Measurements from ENCODE around the gene RASSF3. TPM values are rescaled to one million over a fixed set of nuclear protein-coding genes. Genes with fewer than 3 reads are reported as not detected.

RASSF3 gene, protein sequence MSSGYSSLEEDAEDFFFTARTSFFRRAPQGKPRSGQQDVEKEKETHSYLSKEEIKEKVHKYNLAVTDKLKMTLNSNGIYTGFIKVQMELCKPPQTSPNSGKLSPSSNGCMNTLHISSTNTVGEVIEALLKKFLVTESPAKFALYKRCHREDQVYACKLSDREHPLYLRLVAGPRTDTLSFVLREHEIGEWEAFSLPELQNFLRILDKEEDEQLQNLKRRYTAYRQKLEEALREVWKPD
- 10 to 100 TPM; 23.4 to 28.4 (median 24.6) TPM for total RNA-seq

DNA sequence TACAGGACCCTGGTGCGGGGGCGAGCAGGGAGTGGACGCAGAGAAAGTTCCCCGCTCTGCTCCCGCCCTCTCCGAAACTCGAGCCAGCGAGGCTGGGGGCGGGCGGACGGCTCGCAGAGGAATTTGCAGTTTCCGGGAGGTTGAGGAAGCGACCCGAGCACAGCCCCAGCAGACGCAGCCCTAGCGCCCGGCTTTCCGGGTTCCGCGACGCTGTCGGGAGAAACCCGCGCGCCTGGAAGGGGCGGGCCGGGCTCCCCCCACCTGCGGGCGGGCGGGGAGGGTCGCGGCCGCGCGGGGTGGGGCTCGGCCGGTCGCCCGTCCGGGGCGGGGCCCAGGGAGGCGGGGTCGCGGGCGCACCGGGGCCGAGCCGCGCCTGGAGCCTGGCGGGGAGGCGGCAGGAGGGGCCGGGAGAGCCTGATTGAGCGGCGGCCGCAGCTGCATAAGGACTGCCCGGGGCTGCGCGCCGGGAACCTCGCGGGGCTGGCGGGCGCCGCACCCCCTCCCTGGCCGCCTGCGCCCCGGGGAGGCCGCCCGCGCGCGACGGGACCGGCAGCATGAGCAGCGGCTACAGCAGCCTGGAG is at the start of gene RASSF3:
Gene RASSF3 (plus strand): TSS at position 417 of the 581 bp plus-strand sequence. CDS start 138 bp downstream, at position 555.
- H3K36me3 ChIP-seq, result no peaks in the 10 kb centered on the region
- peak in 1 of 2 donors; percentile 47 for DNase-seq (ENCODE audit: low spot score in 2 of 2)
- intact Hi-C loops (cut with DNase I; ENCODE audit: low total_unique reads), result loop anchor here (10.0 kb wide), 1 partner anchor 55 kb away; no protein-coding TSS in a partner anchor
- H3K4me1 ChIP-seq, result no peaks in the 10 kb centered on the region
- peak within 1 kb of the TSS; percentile 89 to 94 for H3K27ac ChIP-seq
- H3K4me3 ChIP-seq, result peak within 1 kb of the TSS; percentile 90 to 97 (median 91)
- TF ChIP-seq POLR2AphosphoS5 (IDR thresholded peaks at IDR 0.05) (peak in 2 of 3 donors; percentile 17 to 38), POLR2A (IDR thresholded peaks at IDR 0.05) (no peak)
- H3K9me3 ChIP-seq, result no peaks in the 10 kb centered on the region
- H3K27me3 ChIP-seq, result no peaks in the 10 kb centered on the region

DNA sequence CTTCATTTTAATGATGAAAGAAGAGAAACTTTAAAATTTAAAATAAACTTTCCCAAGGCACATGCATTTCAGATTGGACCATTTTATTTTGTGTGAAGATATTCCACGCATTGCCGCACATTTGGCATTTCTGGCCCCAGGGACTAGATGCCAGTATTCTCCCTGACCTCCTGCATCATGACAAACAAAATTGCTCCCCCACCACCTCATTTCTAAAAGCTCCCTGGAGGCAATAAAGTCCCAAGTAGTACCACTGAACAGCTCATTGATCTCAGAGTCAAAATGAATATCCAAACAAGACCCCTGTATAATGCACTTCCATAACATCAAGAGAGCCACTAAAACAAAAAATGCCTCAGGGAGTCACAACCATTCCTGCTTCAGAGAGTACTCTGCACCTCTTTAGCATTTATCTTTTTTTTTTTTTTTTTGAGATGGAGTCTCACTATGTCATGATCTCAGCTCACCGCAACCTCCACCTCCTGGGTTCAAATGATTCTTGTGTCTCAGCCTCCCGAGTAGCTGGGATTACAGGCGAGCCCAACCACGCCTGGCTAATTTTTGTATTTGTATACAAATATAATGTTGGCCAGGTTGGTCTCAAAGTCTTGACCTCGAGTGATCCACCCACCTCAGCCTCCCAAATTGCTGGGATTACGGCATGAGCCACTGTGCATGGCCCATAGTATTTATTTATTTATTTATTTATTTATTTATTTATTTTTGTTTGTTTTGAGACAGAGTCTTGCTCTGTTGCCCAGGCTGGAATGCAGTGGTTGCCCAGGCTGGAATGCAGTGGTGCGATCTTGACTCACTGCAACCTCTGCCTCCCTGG is 48.8 kb upstream of the RASSF3 start:
- intact Hi-C loops (cut with DNase I; ENCODE audit: low total_unique reads), result no loop called here
- TF ChIP-seq POLR2AphosphoS5 (IDR thresholded peaks at IDR 0.05), result no peak

DNA sequence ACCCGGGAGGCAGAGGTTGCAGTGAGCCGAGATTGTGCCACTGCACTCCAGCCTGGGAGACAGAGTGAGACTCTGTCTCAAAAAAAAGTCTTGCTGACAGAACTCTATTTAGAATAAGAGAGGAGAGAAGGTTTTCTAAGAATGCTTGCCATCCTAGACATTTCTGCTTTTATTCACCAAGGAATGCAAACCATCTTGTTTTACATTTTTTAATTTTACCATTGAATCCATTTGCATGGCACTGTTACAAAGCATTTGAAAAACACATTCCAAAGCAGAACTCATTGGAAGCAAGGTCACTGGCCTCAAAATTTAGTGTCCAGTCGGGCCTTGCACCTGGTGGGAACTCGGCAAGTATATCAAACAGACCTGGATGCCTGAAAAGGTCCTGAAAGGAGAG is 44.2 kb upstream of the RASSF3 start:
- intact Hi-C loops (cut with DNase I; ENCODE audit: low total_unique reads), result no loop called here
- peak overlapping the region; percentile 42 to 54 for H3K27ac ChIP-seq

More for the DNA sequence above, 48.8 kb upstream of the RASSF3 start:
- H3K9me3 ChIP-seq, result no peaks in the 10 kb centered on the region
- no peak for DNase-seq (ENCODE audit: low spot score in 2 of 2)
- no peak overlapping the region for H3K4me3 ChIP-seq
- H3K4me1 ChIP-seq, result no peaks in the 10 kb centered on the region
- no peak overlapping the region for H3K27ac ChIP-seq
- no peaks in the 10 kb centered on the region for H3K36me3 ChIP-seq
- no peaks in the 10 kb centered on the region for H3K27me3 ChIP-seq

DNA sequence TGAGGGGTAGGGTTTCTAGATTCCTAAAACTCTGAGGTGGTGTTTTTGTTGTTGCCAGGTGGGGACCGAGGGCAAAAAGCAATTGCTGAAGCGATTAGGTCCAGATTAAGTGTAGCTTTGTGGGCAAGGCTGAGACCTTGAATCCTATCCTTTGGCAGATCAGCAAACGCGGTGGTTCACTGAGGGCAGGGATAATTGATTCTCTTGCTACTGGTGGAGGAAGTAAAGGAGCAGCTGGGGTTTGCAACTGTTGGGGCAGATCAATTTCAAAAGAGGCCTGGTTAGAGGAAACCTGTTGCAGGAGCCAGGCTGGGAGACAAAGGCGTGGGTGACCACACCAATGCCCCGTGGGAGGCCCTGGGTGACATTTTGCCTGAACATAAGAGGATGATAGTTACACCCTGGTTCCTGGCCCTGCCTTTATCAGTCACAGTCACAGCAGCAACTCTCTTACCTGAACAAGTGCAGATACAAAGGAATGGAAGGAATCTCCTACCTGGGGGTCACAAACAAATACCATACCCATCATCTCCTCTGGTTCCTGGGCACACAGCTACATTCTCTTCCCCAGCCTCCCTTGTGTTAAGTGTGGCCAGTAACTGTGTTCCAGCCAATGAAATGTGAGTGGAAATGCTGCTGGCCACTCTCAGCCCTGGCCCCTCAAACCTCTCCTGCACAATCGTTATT is 43.3 kb upstream of the RASSF3 start:
- H3K4me3 ChIP-seq, result no peak overlapping the region
- no peaks in the 10 kb centered on the region for H3K27me3 ChIP-seq
- H3K36me3 ChIP-seq, result no peaks in the 10 kb centered on the region
- H3K9me3 ChIP-seq, result no peaks in the 10 kb centered on the region
- intact Hi-C loops (cut with DNase I; ENCODE audit: low total_unique reads), result no loop called here
- H3K27ac ChIP-seq, result peak overlapping the region; percentile 34 to 54
- H3K4me1 ChIP-seq, result no peaks in the 10 kb centered on the region
- no peak for DNase-seq (ENCODE audit: low spot score in 2 of 2)
- TF ChIP-seq, protein P1, sequence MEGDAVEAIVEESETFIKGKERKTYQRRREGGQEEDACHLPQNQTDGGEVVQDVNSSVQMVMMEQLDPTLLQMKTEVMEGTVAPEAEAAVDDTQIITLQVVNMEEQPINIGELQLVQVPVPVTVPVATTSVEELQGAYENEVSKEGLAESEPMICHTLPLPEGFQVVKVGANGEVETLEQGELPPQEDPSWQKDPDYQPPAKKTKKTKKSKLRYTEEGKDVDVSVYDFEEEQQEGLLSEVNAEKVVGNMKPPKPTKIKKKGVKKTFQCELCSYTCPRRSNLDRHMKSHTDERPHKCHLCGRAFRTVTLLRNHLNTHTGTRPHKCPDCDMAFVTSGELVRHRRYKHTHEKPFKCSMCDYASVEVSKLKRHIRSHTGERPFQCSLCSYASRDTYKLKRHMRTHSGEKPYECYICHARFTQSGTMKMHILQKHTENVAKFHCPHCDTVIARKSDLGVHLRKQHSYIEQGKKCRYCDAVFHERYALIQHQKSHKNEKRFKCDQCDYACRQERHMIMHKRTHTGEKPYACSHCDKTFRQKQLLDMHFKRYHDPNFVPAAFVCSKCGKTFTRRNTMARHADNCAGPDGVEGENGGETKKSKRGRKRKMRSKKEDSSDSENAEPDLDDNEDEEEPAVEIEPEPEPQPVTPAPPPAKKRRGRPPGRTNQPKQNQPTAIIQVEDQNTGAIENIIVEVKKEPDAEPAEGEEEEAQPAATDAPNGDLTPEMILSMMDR (IDR thresholded peaks at IDR 0.05), result no peak
- TF ChIP-seq POLR2AphosphoS5 (IDR thresholded peaks at IDR 0.05), result no peak
- no peak for TF ChIP-seq POLR2A (IDR thresholded peaks at IDR 0.05)

More for the DNA sequence above, 44.2 kb upstream of the RASSF3 start:
- no peaks in the 10 kb centered on the region for H3K27me3 ChIP-seq
- no peaks in the 10 kb centered on the region for H3K9me3 ChIP-seq
- H3K36me3 ChIP-seq, result no peaks in the 10 kb centered on the region
- no peak overlapping the region for H3K4me3 ChIP-seq
- DNase-seq (ENCODE audit: low spot score in 2 of 2), result no peak
- TF ChIP-seq, protein P1 (IDR thresholded peaks at IDR 0.05), result no peak
- TF ChIP-seq POLR2AphosphoS5 (IDR thresholded peaks at IDR 0.05) (no peak), POLR2A (IDR thresholded peaks at IDR 0.05) (no peak)
- H3K4me1 ChIP-seq, result no peaks in the 10 kb centered on the region

DNA sequence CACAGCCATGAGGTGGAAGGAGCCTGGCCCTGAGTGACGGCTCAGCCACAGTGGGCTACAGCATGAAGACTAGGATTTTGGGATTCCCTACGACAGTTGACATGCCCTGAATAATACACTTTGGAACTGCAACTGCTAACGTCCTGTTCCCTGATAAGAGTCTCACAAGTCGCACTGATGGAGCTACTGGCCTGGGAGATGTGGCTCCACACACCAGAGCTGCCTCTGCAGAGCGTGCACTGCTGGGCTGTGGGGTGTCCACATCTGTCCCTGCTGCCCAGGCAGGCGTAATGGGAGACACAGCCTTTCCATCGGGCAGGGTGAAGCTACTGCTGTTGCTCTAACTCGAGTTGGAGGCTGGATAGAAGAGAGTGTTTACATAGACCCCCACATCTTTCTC is 42.7 kb upstream of the RASSF3 start:
- peak overlapping the region; percentile 24 to 54 for H3K27ac ChIP-seq
- no peaks in the 10 kb centered on the region for H3K4me1 ChIP-seq
- H3K9me3 ChIP-seq, result no peaks in the 10 kb centered on the region
- H3K4me3 ChIP-seq, result no peak overlapping the region
- DNase-seq (ENCODE audit: low spot score in 2 of 2), result no peak
- H3K36me3 ChIP-seq, result no peaks in the 10 kb centered on the region
- no peaks in the 10 kb centered on the region for H3K27me3 ChIP-seq
- intact Hi-C loops (cut with DNase I; ENCODE audit: low total_unique reads), result no loop called here
- TF ChIP-seq POLR2AphosphoS5 (IDR thresholded peaks at IDR 0.05) (no peak), POLR2A (IDR thresholded peaks at IDR 0.05) (no peak)
- TF ChIP-seq, protein P1 (IDR thresholded peaks at IDR 0.05), result no peak

Data from breast epithelium (tissue), 4 donors.